IMR-90 (cell line): ENCODE data around the gene CCN5. TPM values are rescaled to one million over a fixed set of nuclear protein-coding genes. Genes with fewer than 3 reads are reported as not detected.

Experiments
- ATAC-seq: fragments of 200-7000 bp; cut with Tn5 transposase; 2 replicates; pipeline ENCODE4 v1.9.1; 2020; ENCODE audit warnings: low read depth, mild to moderate bottlenecking, moderate library complexity
- BruUV-seq: library from RNA; stranded (reverse); fragments of 400-500 nt; replicated peaks from 2 replicates; lab custom pipeline; 2021; lab: Mats Ljungman, UMichigan
- CTCF ChIA-PET: fragments of 300-600 bp; formaldehyde crosslinking; extraction: SDS; loops from one replicate; lab custom pipeline; 2021; ENCODE audit warnings: antibody characterized with exemption; lab: Yijun Ruan, JAX
- POLR2A ChIA-PET: fragments of 300-600 bp; sonication (Branson Sonifier 250); formaldehyde crosslinking; loops from one replicate; lab custom pipeline; 2022; ENCODE audit warnings: antibody characterized with exemption; ENCODE audit not compliant: unreplicated experiment; lab: Charles Lee
- DNase-seq: peaks from one replicate; pipeline ENCODE4 v3.0.0; 2013
- H2AFZ ChIP-seq: replicated peaks from 2 replicates; pipeline ENCODE3; 2013; ENCODE audit warnings: low read length, mild to moderate bottlenecking; ENCODE audit not compliant: poor library complexity
- H2AK5ac ChIP-seq: 2 replicates; pipeline ENCODE4 v1.6.1; 2013; ENCODE audit warnings: low read depth, low read length, inconsistent platforms
- H2AK9ac ChIP-seq: replicated peaks from 2 replicates; pipeline ENCODE3; 2013; ENCODE audit warnings: mild to moderate bottlenecking, low read depth, low read length, moderate library complexity; ENCODE audit not compliant: poor library complexity
- H2BK120ac ChIP-seq: 2 replicates; pipeline ENCODE4 v1.6.1; 2013; ENCODE audit warnings: low read depth, low read length, inconsistent platforms
- H2BK15ac ChIP-seq: 3 replicates; pipeline ENCODE4 v1.6.1; 2013; ENCODE audit warnings: low read depth, low read length, inconsistent platforms
- H2BK20ac ChIP-seq: 2 replicates; pipeline ENCODE4 v1.6.1; 2013; ENCODE audit warnings: low read depth, mild to moderate bottlenecking, inconsistent platforms, low read length, moderate library complexity
- H2BK5ac ChIP-seq: 2 replicates; pipeline ENCODE4 v1.6.1; 2013; ENCODE audit warnings: mild to moderate bottlenecking, low read depth, low read length, inconsistent platforms; ENCODE audit not compliant: poor library complexity, severe bottlenecking
- H3K14ac ChIP-seq: replicated peaks from 2 replicates; pipeline ENCODE4 v1.6.1; 2013; ENCODE audit warnings: low read depth, low read length, inconsistent platforms
- H3K18ac ChIP-seq: 2 replicates; pipeline ENCODE4 v1.6.1; 2013; ENCODE audit warnings: low read depth, low read length, control low read depth
- H3K23ac ChIP-seq: 2 replicates; pipeline ENCODE4 v1.6.1; 2013; ENCODE audit warnings: low read depth, low read length, inconsistent platforms
- H3K27ac ChIP-seq: 2 replicates; pipeline ENCODE4 v1.5.1; 2013; ENCODE audit warnings: mild to moderate bottlenecking, control low read depth, low read length; ENCODE audit not compliant: insufficient read depth
- H3K27me3 ChIP-seq: 2 replicates; pipeline ENCODE4 v1.6.1; 2013; ENCODE audit warnings: low read length; ENCODE audit not compliant: control insufficient read depth, insufficient read depth
- H3K36me3 ChIP-seq: 2 replicates; pipeline ENCODE4 v1.6.1; 2013; ENCODE audit warnings: low read length, mixed read lengths; ENCODE audit not compliant: control insufficient read depth, insufficient read depth
- H3K4ac ChIP-seq: 2 replicates; pipeline ENCODE4 v1.6.1; 2013; ENCODE audit warnings: low read depth, low read length, inconsistent platforms
- H3K4me1 ChIP-seq: 2 replicates; pipeline ENCODE4 v1.6.1; 2013; ENCODE audit warnings: low read length, mixed read lengths; ENCODE audit not compliant: control insufficient read depth, insufficient read depth
- H3K4me2 ChIP-seq: 2 replicates; pipeline ENCODE4 v1.6.1; 2013; ENCODE audit warnings: low read depth, mild to moderate bottlenecking, control low read depth, low read length, moderate library complexity
- H3K4me3 ChIP-seq: 2 replicates; pipeline ENCODE4 v1.5.1; 2013; ENCODE audit warnings: low read depth, mild to moderate bottlenecking, control low read depth, low read length, moderate library complexity; ENCODE audit not compliant: insufficient read depth
- H3K56ac ChIP-seq: 2 replicates; pipeline ENCODE4 v1.6.1; 2013; ENCODE audit warnings: low read length, inconsistent platforms; ENCODE audit not compliant: insufficient read depth; ENCODE audit errors: extremely low read depth
- H3K79me1 ChIP-seq, 2 experiments: 2 replicates each; pipeline ENCODE4 v1.6.1; 2013; ENCODE audit warnings: low read length in 2 of 2, inconsistent platforms in 1 of 2, low read depth in 1 of 2
- H3K9ac ChIP-seq: 2 replicates; pipeline ENCODE4 v1.6.1; 2013; ENCODE audit warnings: low read depth, low read length, control low read depth
- H3K9me1 ChIP-seq: 2 replicates; pipeline ENCODE4 v1.6.1; 2013; ENCODE audit warnings: low read length, inconsistent platforms; ENCODE audit not compliant: insufficient read depth
- H3K9me3 ChIP-seq: 2 replicates; pipeline ENCODE4 v1.6.1; 2013; ENCODE audit warnings: low read length; ENCODE audit not compliant: control insufficient read depth, insufficient read depth
- H4K20me1 ChIP-seq: 2 replicates; pipeline ENCODE4 v1.6.1; 2013; ENCODE audit warnings: low read length, inconsistent platforms; ENCODE audit not compliant: insufficient read depth
- H4K5ac ChIP-seq: 2 replicates; pipeline ENCODE4 v1.6.1; 2013; ENCODE audit warnings: mild to moderate bottlenecking, low read depth, low read length, control low read depth
- H4K8ac ChIP-seq, 2 experiments: 2 replicates each; pipeline ENCODE4 v1.6.1; 2013; ENCODE audit warnings: low read depth in 2 of 2, low read length in 2 of 2, control low read depth in 1 of 2, inconsistent platforms in 1 of 2
- H4K91ac ChIP-seq: 2 replicates; pipeline ENCODE4 v1.6.1; 2013; ENCODE audit warnings: low read depth, low read length, inconsistent platforms; ENCODE audit not compliant: insufficient read depth
- BHLHE40 ChIP-seq: fragments of 150-350 bp; IDR thresholded peaks from 2 replicates; pipeline ENCODE4 v1.6.1; 2016; ENCODE audit warnings: mild to moderate bottlenecking, low read depth, low read length
- CEBPB ChIP-seq: IDR thresholded peaks from 2 replicates; pipeline ENCODE4 v1.6.1; 2012; ENCODE audit warnings: low read depth, low read length, improper control_type of control experiment
- CHD1 ChIP-seq: IDR thresholded peaks from 2 replicates; pipeline ENCODE4 v1.6.1; 2012; ENCODE audit warnings: low read depth, low read length, improper control_type of control experiment
- FOS ChIP-seq: fragments of 150-350 bp; IDR thresholded peaks from 2 replicates; pipeline ENCODE4 v1.6.1; 2016; ENCODE audit warnings: low read depth, low read length
- MAFK ChIP-seq: IDR thresholded peaks from 2 replicates; pipeline ENCODE4 v1.6.1; 2012; ENCODE audit warnings: low read depth, low read length, improper control_type of control experiment
- MAZ ChIP-seq: IDR thresholded peaks from 2 replicates; pipeline ENCODE4 v1.6.1; 2012; ENCODE audit warnings: low read depth, mild to moderate bottlenecking, low read length, improper control_type of control experiment, moderate library complexity, borderline replicate concordance
- MXI1 ChIP-seq: IDR thresholded peaks from 2 replicates; pipeline ENCODE4 v1.6.1; 2012; ENCODE audit warnings: low read depth, mild to moderate bottlenecking, low read length, moderate library complexity, borderline replicate concordance
- NFE2L2 ChIP-seq: fragments of 150-350 bp; IDR thresholded peaks from 2 replicates; pipeline ENCODE4 v1.6.1; 2016; ENCODE audit warnings: low read depth, mild to moderate bottlenecking, low read length
- POLR2A ChIP-seq: IDR thresholded peaks from 2 replicates; pipeline ENCODE4 v1.6.1; 2012; ENCODE audit warnings: mild to moderate bottlenecking, low read depth, low read length
- RAD21 ChIP-seq: IDR thresholded peaks from 2 replicates; pipeline ENCODE4 v1.6.1; 2012; ENCODE audit warnings: low read length, improper control_type of control experiment
- RCOR1 ChIP-seq: IDR thresholded peaks from 2 replicates; pipeline ENCODE4 v1.6.1; 2012; ENCODE audit warnings: mild to moderate bottlenecking, low read length, improper control_type of control experiment; ENCODE audit not compliant: insufficient replicate concordance
- RFX5 ChIP-seq: IDR thresholded peaks from 2 replicates; pipeline ENCODE4 v1.8.0; 2012; ENCODE audit warnings: low read depth, mild to moderate bottlenecking, low read length, moderate library complexity
- SMC3 ChIP-seq: fragments of 150-350 bp; IDR thresholded peaks from 2 replicates; pipeline ENCODE4 v1.6.1; 2016; ENCODE audit warnings: low read depth, mild to moderate bottlenecking, antibody characterized with exemption, low read length, moderate library complexity
- WGBS, 2 experiments: methylation state at CpG; one replicate each; pipeline versions ENCODE4 v1.1.5 to v1.1.7; 2013; ENCODE audit warnings: missing lambda C conversion rate in 2 of 2; ENCODE audit not compliant: insufficient read length in 1 of 2; ENCODE audit errors: extremely low coverage in 2 of 2; 5-methylcytosine and 5-hydroxymethylcytosine counted together
- dilution Hi-C: fragments of 300-500 bp; cut with HindIII; formaldehyde crosslinking; loops from one replicate; pipeline ENCODE4 v1.14.3; 2018; ENCODE audit warnings: low sequenced_read_pairs; ENCODE audit not compliant: unreplicated experiment
- in situ Hi-C: fragments of 300-500 bp; cut with MboI; formaldehyde crosslinking; loops from 3 replicates; pipeline ENCODE4 v1.14.3; 2019; ENCODE audit warnings: low sequenced_read_pairs, inconsistent platforms, mixed read lengths
- intact Hi-C: fragments of 100-400 bp; cut with micrococcal nuclease; formaldehyde crosslinking; loops from 2 replicates; pipeline ENCODE4 v1.10.0; 2022
- polyA plus RNA-seq, 3 experiments: library from polyadenylated mRNA; depleted of rRNA; stranded (reverse); fragments of >200 nt; gene quantifications; 2 replicates each; pipeline ENCODE4 v1.2.3, GENCODE V29; 2012; ENCODE audit warnings: low replicate concordance in 1 of 3
- total RNA-seq: library from RNA; depleted of rRNA; stranded (reverse); fragments of >200 nt; gene quantifications from 2 replicates; pipeline ENCODE4 v1.2.3, GENCODE V29; 2012
- TF ChIP-seq, protein P1 (sequence below): fragments of 150-350 bp; IDR thresholded peaks from 2 replicates; pipeline ENCODE4 v1.6.1; 2017; ENCODE audit warnings: mild to moderate bottlenecking, antibody characterized with exemption, low read length, low read depth
- TF ChIP-seq, protein P2 (sequence below): fragments of 150-350 bp; IDR thresholded peaks from 2 replicates; pipeline ENCODE4 v1.6.1; 2016; ENCODE audit warnings: low read depth, mild to moderate bottlenecking, low read length, moderate library complexity, borderline replicate concordance
- TF ChIP-seq, protein P3 (sequence below): conservative IDR thresholded peaks from 2 replicates; pipeline ENCODE4 v1.5.1; 2012; ENCODE audit warnings: mild to moderate bottlenecking, low read depth, low read length, improper control_type of control experiment

CCN5 gene
- total and polyA plus RNA-seq, 2 of the 4 experiments (the other 2 are of a cell fraction) = not detected

DNA sequence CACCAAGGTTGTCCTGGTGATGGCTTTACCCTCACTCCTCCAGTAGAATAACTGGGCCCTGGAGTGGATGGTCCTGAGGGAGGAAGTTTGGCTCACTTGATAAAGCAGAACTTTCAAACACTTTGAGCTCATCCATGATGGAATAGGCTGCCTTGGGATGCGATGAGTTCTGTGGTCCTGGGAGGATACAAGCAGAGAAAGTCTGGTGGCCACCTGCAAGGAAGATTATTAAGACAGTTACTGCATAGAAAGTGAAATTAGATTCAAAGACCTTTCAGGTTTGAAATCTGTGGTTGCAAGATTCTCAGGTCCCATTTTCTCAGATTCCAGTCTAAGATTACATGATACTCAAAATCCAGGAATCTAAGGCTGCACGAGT, 19.9 kb upstream of the CCN5 start:
- ChIA-PET CTCF (no interaction called here), POLR2A (no interaction called here)
- H2BK5ac ChIP-seq = peak overlapping the region; percentile 61
- H2BK120ac ChIP-seq = peak overlapping the region; percentile 45
- no peak overlapping the region for H3K4me3 ChIP-seq
- H2AFZ ChIP-seq = no peak overlapping the region
- intact Hi-C loops = loop anchor here (10.0 kb wide), 1 partner anchor 1080 kb away; no protein-coding TSS in a partner anchor
- BruUV-seq = no TSS peak
- peaks cover 2% of the 10 kb centered on the region; the same call in 1 of the 2 replicates for H4K20me1 ChIP-seq
- peak overlapping the region; percentile 47 for H3K14ac ChIP-seq
- H4K91ac ChIP-seq = peak overlapping the region; percentile 80
- peak overlapping the region; percentile 95 for H3K27ac ChIP-seq
- H2AK9ac ChIP-seq = peak overlapping the region; percentile 49
- ATAC-seq (no peak), DNase-seq (no peak)
- peak overlapping the region; percentile 22; the same call in 1 of the 2 replicates for H3K56ac ChIP-seq
- H3K9ac ChIP-seq = peak overlapping the region; percentile 43
- peak overlapping the region; percentile 33 for H3K4me2 ChIP-seq
- H2AK5ac ChIP-seq = peak overlapping the region; percentile 69; the same call in 1 of the 2 replicates
- H3K9me3 ChIP-seq = peaks cover 8% of the 10 kb centered on the region
- in situ Hi-C loops = no loop called here
- no peak for TF ChIP-seq CHD1
- TF ChIP-seq RCOR1 = no peak
- TF ChIP-seq FOS = no peak
- TF ChIP-seq, protein P1, sequence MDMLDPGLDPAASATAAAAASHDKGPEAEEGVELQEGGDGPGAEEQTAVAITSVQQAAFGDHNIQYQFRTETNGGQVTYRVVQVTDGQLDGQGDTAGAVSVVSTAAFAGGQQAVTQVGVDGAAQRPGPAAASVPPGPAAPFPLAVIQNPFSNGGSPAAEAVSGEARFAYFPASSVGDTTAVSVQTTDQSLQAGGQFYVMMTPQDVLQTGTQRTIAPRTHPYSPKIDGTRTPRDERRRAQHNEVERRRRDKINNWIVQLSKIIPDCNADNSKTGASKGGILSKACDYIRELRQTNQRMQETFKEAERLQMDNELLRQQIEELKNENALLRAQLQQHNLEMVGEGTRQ = no peak
- TF ChIP-seq MXI1 = no peak
- no peak for TF ChIP-seq RFX5
- no peak for TF ChIP-seq RAD21
- no peak for TF ChIP-seq NFE2L2
- TF ChIP-seq, protein P2, sequence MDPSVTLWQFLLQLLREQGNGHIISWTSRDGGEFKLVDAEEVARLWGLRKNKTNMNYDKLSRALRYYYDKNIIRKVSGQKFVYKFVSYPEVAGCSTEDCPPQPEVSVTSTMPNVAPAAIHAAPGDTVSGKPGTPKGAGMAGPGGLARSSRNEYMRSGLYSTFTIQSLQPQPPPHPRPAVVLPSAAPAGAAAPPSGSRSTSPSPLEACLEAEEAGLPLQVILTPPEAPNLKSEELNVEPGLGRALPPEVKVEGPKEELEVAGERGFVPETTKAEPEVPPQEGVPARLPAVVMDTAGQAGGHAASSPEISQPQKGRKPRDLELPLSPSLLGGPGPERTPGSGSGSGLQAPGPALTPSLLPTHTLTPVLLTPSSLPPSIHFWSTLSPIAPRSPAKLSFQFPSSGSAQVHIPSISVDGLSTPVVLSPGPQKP = no peak
- TF ChIP-seq SMC3 = no peak
- TF ChIP-seq, protein P3, sequence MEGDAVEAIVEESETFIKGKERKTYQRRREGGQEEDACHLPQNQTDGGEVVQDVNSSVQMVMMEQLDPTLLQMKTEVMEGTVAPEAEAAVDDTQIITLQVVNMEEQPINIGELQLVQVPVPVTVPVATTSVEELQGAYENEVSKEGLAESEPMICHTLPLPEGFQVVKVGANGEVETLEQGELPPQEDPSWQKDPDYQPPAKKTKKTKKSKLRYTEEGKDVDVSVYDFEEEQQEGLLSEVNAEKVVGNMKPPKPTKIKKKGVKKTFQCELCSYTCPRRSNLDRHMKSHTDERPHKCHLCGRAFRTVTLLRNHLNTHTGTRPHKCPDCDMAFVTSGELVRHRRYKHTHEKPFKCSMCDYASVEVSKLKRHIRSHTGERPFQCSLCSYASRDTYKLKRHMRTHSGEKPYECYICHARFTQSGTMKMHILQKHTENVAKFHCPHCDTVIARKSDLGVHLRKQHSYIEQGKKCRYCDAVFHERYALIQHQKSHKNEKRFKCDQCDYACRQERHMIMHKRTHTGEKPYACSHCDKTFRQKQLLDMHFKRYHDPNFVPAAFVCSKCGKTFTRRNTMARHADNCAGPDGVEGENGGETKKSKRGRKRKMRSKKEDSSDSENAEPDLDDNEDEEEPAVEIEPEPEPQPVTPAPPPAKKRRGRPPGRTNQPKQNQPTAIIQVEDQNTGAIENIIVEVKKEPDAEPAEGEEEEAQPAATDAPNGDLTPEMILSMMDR = no peak
- no peak for TF ChIP-seq CEBPB
- no peak for TF ChIP-seq POLR2A
- TF ChIP-seq MAFK = no peak
- no peak for TF ChIP-seq MAZ
- TF ChIP-seq BHLHE40 = no peak
- H3K23ac ChIP-seq = no peak overlapping the region
- peak overlapping the region; percentile 69 for H3K4ac ChIP-seq
- dilution Hi-C loops = no loop called here
- H3K79me1 ChIP-seq = no peaks in the 10 kb centered on the region
- no peaks in the 10 kb centered on the region for H3K36me3 ChIP-seq
- peak overlapping the region; percentile 61 to 67 for H4K8ac ChIP-seq
- no CpG with 5 or more reads among the region's 2 CpGs for WGBS, 2 experiments
- peaks cover 35% of the 10 kb centered on the region for H3K4me1 ChIP-seq
- H4K5ac ChIP-seq = peak overlapping the region; percentile 92
- H3K27me3 ChIP-seq = peaks cover 2% of the 10 kb centered on the region; the same call in 1 of the 2 replicates
- H3K9me1 ChIP-seq = peaks cover 8% of the 10 kb centered on the region; the same call in 1 of the 2 replicates
- peak overlapping the region; percentile 13; the same call in 2 of the 3 replicates for H2BK15ac ChIP-seq
- peak overlapping the region; percentile 28; the same call in 1 of the 2 replicates for H2BK20ac ChIP-seq
- peak overlapping the region; percentile 93 for H3K18ac ChIP-seq
